Esophagus squamous epithelium (tissue), 4 donors: Measurements from ENCODE around the gene CORO2A.

ENCODE experiments used
- POLR2A ChIP-seq, 4 donors: fragments of 450-650 bp; IDR thresholded peaks; one replicate each; pipeline ENCODE4 v1.6.1; 2017; ENCODE audit warnings: antibody characterized with exemption in 4 of 4, mild to moderate bottlenecking in 4 of 4, moderate library complexity in 3 of 4
- TF ChIP-seq, protein P1 (sequence below), 6 experiments: fragments of 450-650 bp in 4 of 6; fragments of 200-600 bp in 2 of 6; sonication (generic) in 2 of 6; IDR thresholded peaks; one replicate each; pipeline ENCODE4 v1.5.1; 2016 to 2019; ENCODE audit warnings: antibody characterized with exemption in 6 of 6, mild to moderate bottlenecking in 4 of 6, moderate library complexity in 4 of 6

DNA sequence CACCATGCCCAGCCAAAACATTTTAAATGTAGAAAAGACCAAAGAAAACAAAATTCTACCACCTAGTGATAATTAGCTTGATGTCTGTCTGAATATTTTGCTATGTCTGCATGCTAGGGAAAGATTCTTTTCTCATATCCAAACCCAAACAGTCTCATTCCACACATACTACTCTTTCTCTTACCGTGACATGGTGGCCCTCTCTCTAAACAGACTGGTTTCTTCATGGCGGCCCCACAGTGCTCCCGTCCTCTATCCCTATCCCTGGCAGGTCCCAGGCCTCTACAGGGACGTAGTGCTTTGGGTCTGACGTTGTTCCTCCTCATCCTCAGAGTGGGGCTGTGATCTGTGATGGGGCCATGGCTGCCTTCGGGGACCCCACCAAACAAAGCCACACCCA, 8.1 kb downstream of the CORO2A start:
- TF ChIP-seq, protein P1, sequence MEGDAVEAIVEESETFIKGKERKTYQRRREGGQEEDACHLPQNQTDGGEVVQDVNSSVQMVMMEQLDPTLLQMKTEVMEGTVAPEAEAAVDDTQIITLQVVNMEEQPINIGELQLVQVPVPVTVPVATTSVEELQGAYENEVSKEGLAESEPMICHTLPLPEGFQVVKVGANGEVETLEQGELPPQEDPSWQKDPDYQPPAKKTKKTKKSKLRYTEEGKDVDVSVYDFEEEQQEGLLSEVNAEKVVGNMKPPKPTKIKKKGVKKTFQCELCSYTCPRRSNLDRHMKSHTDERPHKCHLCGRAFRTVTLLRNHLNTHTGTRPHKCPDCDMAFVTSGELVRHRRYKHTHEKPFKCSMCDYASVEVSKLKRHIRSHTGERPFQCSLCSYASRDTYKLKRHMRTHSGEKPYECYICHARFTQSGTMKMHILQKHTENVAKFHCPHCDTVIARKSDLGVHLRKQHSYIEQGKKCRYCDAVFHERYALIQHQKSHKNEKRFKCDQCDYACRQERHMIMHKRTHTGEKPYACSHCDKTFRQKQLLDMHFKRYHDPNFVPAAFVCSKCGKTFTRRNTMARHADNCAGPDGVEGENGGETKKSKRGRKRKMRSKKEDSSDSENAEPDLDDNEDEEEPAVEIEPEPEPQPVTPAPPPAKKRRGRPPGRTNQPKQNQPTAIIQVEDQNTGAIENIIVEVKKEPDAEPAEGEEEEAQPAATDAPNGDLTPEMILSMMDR (IDR thresholded peaks at IDR 0.05) = no peak
- TF ChIP-seq POLR2A (IDR thresholded peaks at IDR 0.05) = no peak
